DOHH2 (cell line): ENCODE results near the gene LDLR.

Experiments used
- EZH2phosphoT487 ChIP-seq: fragments of 200-600 bp; sonication (generic); IDR thresholded peaks from 2 replicates; pipeline ENCODE4 v1.6.1; 2017; ENCODE audit warnings: borderline replicate concordance, mild to moderate bottlenecking, antibody characterized with exemption, low read length, moderate library complexity, mixed read lengths
- TF ChIP-seq, protein P1 (sequence below): fragments of 200-600 bp; sonication (generic); IDR thresholded peaks from one replicate; pipeline ENCODE4 v1.5.1; 2014; ENCODE audit warnings: antibody characterized with exemption, mild to moderate bottlenecking, low read depth, low read length; ENCODE audit not compliant: poor library complexity, severe bottlenecking

GRCh38 chr19:11152318-11153062 is 63.2 kb downstream of the LDLR start:
- TF ChIP-seq, protein P1, sequence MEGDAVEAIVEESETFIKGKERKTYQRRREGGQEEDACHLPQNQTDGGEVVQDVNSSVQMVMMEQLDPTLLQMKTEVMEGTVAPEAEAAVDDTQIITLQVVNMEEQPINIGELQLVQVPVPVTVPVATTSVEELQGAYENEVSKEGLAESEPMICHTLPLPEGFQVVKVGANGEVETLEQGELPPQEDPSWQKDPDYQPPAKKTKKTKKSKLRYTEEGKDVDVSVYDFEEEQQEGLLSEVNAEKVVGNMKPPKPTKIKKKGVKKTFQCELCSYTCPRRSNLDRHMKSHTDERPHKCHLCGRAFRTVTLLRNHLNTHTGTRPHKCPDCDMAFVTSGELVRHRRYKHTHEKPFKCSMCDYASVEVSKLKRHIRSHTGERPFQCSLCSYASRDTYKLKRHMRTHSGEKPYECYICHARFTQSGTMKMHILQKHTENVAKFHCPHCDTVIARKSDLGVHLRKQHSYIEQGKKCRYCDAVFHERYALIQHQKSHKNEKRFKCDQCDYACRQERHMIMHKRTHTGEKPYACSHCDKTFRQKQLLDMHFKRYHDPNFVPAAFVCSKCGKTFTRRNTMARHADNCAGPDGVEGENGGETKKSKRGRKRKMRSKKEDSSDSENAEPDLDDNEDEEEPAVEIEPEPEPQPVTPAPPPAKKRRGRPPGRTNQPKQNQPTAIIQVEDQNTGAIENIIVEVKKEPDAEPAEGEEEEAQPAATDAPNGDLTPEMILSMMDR, result no peak
- no peak for TF ChIP-seq EZH2phosphoT487
